ACC112 (cell line): Measurements from ENCODE around the gene DOLK.

Source experiments
- H2AFZ ChIP-seq: fragments of 200-600 bp; sonication (generic); one replicate; pipeline ENCODE4 v1.6.0; 2017; ENCODE audit warnings: antibody characterized with exemption, low read length; ENCODE audit not compliant: unreplicated experiment
- H3K27ac ChIP-seq: fragments of 200-600 bp; sonication (generic); 2 replicates; pipeline ENCODE4 v1.5.1; 2014; ENCODE audit warnings: low read depth, mild to moderate bottlenecking, antibody characterized with exemption, low read length, moderate library complexity
- H3K27me3 ChIP-seq: fragments of 200-600 bp; sonication (generic); 2 replicates; pipeline ENCODE4 v1.6.1; 2014; ENCODE audit warnings: mild to moderate bottlenecking, antibody characterized with exemption, low read length, moderate library complexity, mixed read lengths; ENCODE audit not compliant: insufficient read depth
- H3K36me3 ChIP-seq: fragments of 200-600 bp; sonication (generic); 2 replicates; pipeline ENCODE4 v1.6.1; 2016; ENCODE audit warnings: mild to moderate bottlenecking, antibody characterized with exemption, low read length, moderate library complexity, mixed read lengths; ENCODE audit not compliant: insufficient read depth
- H3K4me1 ChIP-seq: fragments of 200-600 bp; sonication (generic); one replicate; pipeline ENCODE4 v1.6.1; 2016; ENCODE audit warnings: low read length, mixed read lengths; ENCODE audit not compliant: insufficient read depth, unreplicated experiment, control insufficient read depth
- H3K4me3 ChIP-seq: fragments of 200-600 bp; sonication (generic); 2 replicates; pipeline ENCODE4 v1.5.1; 2014; ENCODE audit warnings: mild to moderate bottlenecking, low read depth, low read length
- H3K79me2 ChIP-seq: fragments of 200-600 bp; sonication (generic); one replicate; pipeline ENCODE4 v1.6.0; 2016; ENCODE audit warnings: low read length; ENCODE audit not compliant: control insufficient read depth, unreplicated experiment, insufficient read depth

DOLK gene

GRCh38 chr9:128905964-128906363 is 41.4 kb downstream of the DOLK start:
- Histone ChIP-seq H2AFZ (no peak overlapping the region), H3K4me1 (peaks cover 26% of the 10 kb centered on the region), H3K4me3 (no peak overlapping the region), H3K36me3 (peaks cover 32% of the 10 kb centered on the region), H3K79me2 (peaks cover 31% of the 10 kb centered on the region), H3K27me3 (no peaks in the 10 kb centered on the region), H3K27ac (no peak overlapping the region)

GRCh38 chr9:128903871-128904620 is 43.4 kb downstream of the DOLK start:
- no peak overlapping the region for H2AFZ ChIP-seq
- H3K27me3 ChIP-seq = no peaks in the 10 kb centered on the region
- H3K4me3 ChIP-seq = no peak overlapping the region
- peaks cover 23% of the 10 kb centered on the region for H3K36me3 ChIP-seq
- H3K27ac ChIP-seq = peak overlapping the region; percentile 64; the same call in 1 of the 2 replicates
- H3K79me2 ChIP-seq = peaks cover 33% of the 10 kb centered on the region
- peaks cover 31% of the 10 kb centered on the region for H3K4me1 ChIP-seq

- Histone ChIP-seq H3K27ac (no peak overlapping the region), H3K27me3 (no peaks in the 10 kb centered on the region), H2AFZ (no peak overlapping the region), H3K36me3 (peaks cover 20% of the 10 kb centered on the region), H3K4me1 (peaks cover 34% of the 10 kb centered on the region), H3K79me2 (peaks cover 34% of the 10 kb centered on the region), H3K4me3 (no peak overlapping the region)
These were observed 44.3 kb downstream of the DOLK start for GRCh38 chr9:128903079-128903461.

- Histone ChIP-seq H3K4me1 (peaks cover 34% of the 10 kb centered on the region), H3K36me3 (peaks cover 15% of the 10 kb centered on the region), H3K79me2 (peaks cover 36% of the 10 kb centered on the region), H3K27ac (no peak overlapping the region), H3K27me3 (no peaks in the 10 kb centered on the region), H2AFZ (no peak overlapping the region), H3K4me3 (no peak overlapping the region)
These were observed 44.9 kb downstream of the DOLK start for GRCh38 chr9:128902351-128903078.

- Histone ChIP-seq H3K36me3 (peaks cover 13% of the 10 kb centered on the region; the same call in 1 of the 2 replicates), H2AFZ (no peak overlapping the region), H3K27ac (no peak overlapping the region), H3K27me3 (no peaks in the 10 kb centered on the region), H3K79me2 (peaks cover 37% of the 10 kb centered on the region), H3K4me1 (peaks cover 34% of the 10 kb centered on the region), H3K4me3 (no peak overlapping the region)
These were observed 45.6 kb downstream of the DOLK start for GRCh38 chr9:128901822-128902221.

- Histone ChIP-seq H2AFZ (no peak overlapping the region), H3K27me3 (no peaks in the 10 kb centered on the region), H3K4me3 (no peak overlapping the region), H3K27ac (no peak overlapping the region), H3K4me1 (peaks cover 34% of the 10 kb centered on the region), H3K79me2 (peaks cover 34% of the 10 kb centered on the region), H3K36me3 (peaks cover 14% of the 10 kb centered on the region; the same call in 1 of the 2 replicates)
These were observed 46.0 kb downstream of the DOLK start for GRCh38 chr9:128901379-128901778.

DNA sequence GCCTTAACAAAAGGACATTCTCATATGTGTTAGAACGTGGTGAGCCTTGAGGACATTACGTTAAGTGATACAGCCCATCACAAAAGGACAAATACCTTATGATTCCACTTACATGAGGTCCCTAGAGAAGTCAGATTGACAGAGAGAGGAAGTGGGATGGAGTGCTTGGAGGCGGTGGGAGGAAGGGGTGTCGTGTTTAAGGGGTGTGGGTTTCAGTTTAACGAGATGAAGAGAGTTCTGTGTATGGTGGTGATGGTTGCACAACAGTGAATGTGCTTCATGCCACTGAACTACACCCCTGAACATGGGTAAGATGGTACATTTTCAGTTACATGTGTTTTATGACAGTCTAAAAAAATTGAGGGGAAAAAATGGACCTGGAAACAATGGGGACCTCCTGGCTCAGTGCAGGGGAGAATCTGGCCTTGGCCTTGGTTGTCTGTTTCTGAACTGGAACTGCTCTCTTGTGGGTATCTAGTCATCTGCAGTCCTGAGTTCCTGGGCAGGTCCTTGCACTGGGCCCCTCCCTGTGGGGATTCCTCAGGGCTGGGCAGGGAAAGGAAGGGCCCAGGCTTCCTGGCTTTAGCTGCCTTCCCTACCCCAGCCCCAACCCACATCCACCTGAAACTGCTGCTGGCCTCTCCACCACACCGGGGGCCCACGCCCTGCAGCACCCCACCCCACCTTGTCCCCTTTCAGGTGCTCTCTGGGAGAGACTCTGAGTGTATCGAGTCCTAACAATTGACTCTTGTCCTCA is 47.7 kb downstream of the DOLK start:
- peak overlapping the region; percentile 30; the same call in 1 of the 2 replicates for H3K27ac ChIP-seq

GRCh38 chr9:128898845-128899565 is 48.4 kb downstream of the DOLK start:
- Histone ChIP-seq H3K36me3 (peaks cover 14% of the 10 kb centered on the region; the same call in 1 of the 2 replicates), H3K79me2 (peaks cover 27% of the 10 kb centered on the region), H3K4me3 (no peak overlapping the region), H3K4me1 (peaks cover 31% of the 10 kb centered on the region), H2AFZ (no peak overlapping the region), H3K27ac (peak overlapping the region; percentile 30; the same call in 1 of the 2 replicates), H3K27me3 (no peaks in the 10 kb centered on the region)

More for the DNA sequence above, 47.7 kb downstream of the DOLK start:
- H3K79me2 ChIP-seq = peaks cover 27% of the 10 kb centered on the region
- peaks cover 14% of the 10 kb centered on the region; the same call in 1 of the 2 replicates for H3K36me3 ChIP-seq
- no peak overlapping the region for H2AFZ ChIP-seq
- no peak overlapping the region for H3K4me3 ChIP-seq
- peaks cover 34% of the 10 kb centered on the region for H3K4me1 ChIP-seq
- no peaks in the 10 kb centered on the region for H3K27me3 ChIP-seq

GRCh38 chr9:128898382-128898781 is 49.0 kb downstream of the DOLK start:
- Histone ChIP-seq H3K36me3 (peaks cover 14% of the 10 kb centered on the region; the same call in 1 of the 2 replicates), H3K4me1 (peaks cover 28% of the 10 kb centered on the region), H2AFZ (no peak overlapping the region), H3K27me3 (no peaks in the 10 kb centered on the region), H3K79me2 (peaks cover 31% of the 10 kb centered on the region), H3K4me3 (no peak overlapping the region), H3K27ac (no peak overlapping the region)

DNA sequence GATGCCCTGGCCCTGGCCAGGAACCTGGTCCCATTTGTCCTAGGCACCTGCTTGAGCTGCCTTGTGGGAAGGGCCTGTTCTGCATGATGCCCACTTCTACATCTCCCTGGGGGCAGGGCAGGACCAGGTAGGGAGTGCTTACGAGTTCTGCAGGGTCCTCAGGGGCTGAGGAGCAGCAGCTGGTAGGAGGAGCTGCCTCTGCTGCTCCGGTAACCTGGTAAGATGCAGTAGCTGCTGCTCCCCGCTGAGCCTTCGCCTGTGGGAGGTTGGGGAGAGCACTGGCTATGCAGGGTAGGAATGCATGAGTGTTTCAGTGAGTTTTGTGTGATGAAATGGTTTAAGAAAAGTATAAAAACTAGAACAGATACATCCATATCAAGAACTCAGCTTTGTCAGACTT is 51.8 kb downstream of the DOLK start:
- Histone ChIP-seq H3K36me3 (peaks cover 17% of the 10 kb centered on the region; the same call in 1 of the 2 replicates), H3K27me3 (no peaks in the 10 kb centered on the region), H3K79me2 (peaks cover 50% of the 10 kb centered on the region), H3K4me3 (no peak overlapping the region), H3K4me1 (peaks cover 40% of the 10 kb centered on the region), H2AFZ (no peak overlapping the region), H3K27ac (no peak overlapping the region)
